ENCODE measurements around the gene BACE2.
"Not testable (repeated sequence)": the region's sequence is repeated elsewhere in the genome, so short reads cannot be mapped to it uniquely, and the experiment has no call there.

BACE2 gene

DNA sequence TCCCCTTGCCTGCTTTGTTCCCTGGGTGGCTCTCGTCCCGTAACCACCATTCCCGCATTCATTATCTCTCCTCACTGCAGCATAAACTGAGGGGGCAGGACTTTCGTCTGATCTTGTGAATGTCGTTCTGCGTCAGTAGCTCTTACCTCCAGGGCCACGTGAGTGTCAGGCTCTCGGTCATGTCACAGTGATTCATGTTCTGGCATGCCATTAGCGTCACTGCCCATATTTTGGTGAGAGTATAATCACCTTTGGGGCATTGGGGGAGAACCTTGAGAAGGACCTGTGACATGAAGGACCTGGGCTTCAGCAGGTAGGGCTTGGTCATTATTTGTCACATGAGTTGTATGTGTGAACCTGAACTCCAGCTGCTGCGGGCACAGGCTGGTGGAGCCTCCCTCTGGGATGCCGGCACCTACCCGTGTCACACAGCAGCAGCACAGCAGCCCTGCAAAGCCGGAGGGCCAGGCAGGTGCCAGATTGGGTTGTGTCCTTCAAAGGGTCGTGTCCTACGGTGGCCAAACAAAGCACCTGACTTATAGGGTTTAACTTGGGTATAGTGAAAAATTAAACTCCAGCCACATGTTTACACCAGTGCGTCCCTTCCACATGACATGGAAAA lies 68.5 kb downstream of the BACE2 start:
- Histone ChIP-seq H3K27ac (ENCODE audit: low read depth, low read length, severe bottlenecking) (no peak overlapping the region), H3K36me3 (ENCODE audit: control insufficient read depth, insufficient read depth, low read length) (no peaks in the 10 kb centered on the region), H3K4me1 (ENCODE audit: control insufficient read depth, insufficient read depth, low read length, poor library complexity, severe bottlenecking) (no peaks in the 10 kb centered on the region), H3K4me3 (ENCODE audit: extremely low read depth, insufficient read depth, low read length, poor library complexity, severe bottlenecking) (no peak overlapping the region), H3K9me3 (ENCODE audit: control insufficient read depth, low read length) (no peaks in the 10 kb centered on the region)
- WGBS, 2 experiments (ENCODE audit: insufficient coverage in 2 of 2): 88 to 93% methylated on average over 4 to 12 of the region's 16 CpGs

DNA sequence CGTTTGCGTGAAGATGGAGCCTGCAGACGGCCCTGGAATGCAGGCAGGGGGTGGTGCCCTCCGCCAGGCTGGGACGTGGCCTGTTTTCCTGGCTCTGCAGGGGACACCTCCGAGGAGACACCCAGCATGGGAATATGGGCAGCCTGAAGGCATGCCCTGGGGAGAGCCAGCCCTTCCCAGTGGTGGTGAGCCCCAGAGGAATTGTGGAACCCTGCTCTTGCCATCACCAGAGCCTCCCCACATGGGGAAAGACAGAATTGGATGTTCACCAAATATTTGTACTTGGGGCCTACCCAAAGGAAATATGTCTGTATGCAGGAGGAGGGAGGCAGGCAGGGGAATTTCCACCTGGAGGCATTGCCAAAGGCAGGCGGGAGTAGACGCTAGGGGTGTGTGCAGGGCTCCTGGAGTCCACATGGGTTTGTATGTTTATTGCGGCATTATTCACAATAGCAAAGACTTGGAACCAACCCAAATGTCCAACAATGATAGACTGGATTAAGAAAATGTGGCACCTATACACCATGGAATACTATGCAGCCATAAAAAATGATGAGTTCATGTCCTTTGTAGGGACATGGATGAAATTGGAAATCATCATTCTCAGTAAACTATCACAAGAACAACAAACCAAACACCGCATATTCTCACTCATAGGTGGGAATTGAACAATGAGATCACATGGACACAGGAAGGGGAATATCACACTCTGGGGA lies 70.3 kb downstream of the BACE2 start:
- H3K4me3 ChIP-seq (ENCODE audit: extremely low read depth, insufficient read depth, low read length, poor library complexity, severe bottlenecking); H3K36me3 ChIP-seq (ENCODE audit: control insufficient read depth, insufficient read depth, low read length); H3K9me3 ChIP-seq (ENCODE audit: control insufficient read depth, low read length); H3K27ac ChIP-seq (ENCODE audit: low read depth, low read length, severe bottlenecking); H3K4me1 ChIP-seq (ENCODE audit: control insufficient read depth, insufficient read depth, low read length, poor library complexity, severe bottlenecking): not testable (repeated sequence)
- 88 to 100% methylated on average over 4 to 5 of the region's 10 CpGs for WGBS, 2 experiments (ENCODE audit: insufficient coverage in 2 of 2)

DNA sequence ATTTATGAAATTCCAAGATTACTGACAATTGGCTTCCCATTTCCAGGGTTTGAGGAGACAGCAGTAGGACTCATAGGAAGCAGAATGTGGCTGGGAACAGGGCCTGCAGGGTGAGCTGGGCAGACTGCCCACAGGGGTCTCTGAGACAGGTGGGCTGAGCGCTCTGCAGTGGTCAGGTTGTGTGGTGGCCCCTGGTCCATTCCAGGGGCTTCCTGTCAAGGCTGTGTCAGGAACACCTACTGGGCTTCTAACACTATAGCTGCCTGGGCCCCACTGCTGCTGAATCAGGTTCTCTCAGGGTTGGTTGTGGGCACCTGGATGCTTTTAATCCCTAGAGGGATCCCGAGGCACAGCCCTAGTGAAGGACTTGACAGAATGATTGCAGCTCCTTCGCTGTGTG lies 72.1 kb downstream of the BACE2 start:
- Histone ChIP-seq H3K27ac (ENCODE audit: low read depth, low read length, severe bottlenecking) (no peak overlapping the region), H3K36me3 (ENCODE audit: control insufficient read depth, insufficient read depth, low read length) (no peaks in the 10 kb centered on the region), H3K9me3 (ENCODE audit: control insufficient read depth, low read length) (no peaks in the 10 kb centered on the region), H3K4me1 (ENCODE audit: control insufficient read depth, insufficient read depth, low read length, poor library complexity, severe bottlenecking) (no peaks in the 10 kb centered on the region), H3K4me3 (ENCODE audit: extremely low read depth, insufficient read depth, low read length, poor library complexity, severe bottlenecking) (no peak overlapping the region)
- WGBS, 2 experiments (ENCODE audit: insufficient coverage in 2 of 2): 81 to 90% methylated on average over 3 of the region's 3 CpGs

DNA sequence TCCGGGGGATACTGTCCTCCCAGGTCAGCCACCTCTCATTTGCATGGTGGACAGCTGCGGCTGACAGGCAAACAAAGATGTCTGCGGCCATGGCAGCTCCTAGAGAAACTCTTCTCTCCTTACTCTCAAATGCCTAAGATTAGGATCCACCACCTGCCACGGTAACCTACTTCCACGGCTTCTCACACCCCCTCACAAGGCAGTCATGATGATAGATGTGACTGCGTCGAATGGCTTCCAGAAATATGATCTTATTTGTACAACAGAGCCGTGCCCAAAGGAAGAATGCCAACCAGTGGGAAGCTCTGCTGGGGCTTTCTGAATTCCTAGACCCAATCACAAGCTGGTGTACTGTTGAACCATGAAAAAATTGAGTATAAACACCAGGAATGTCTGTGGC lies 73.4 kb downstream of the BACE2 start:
- Histone ChIP-seq H3K27ac (ENCODE audit: low read depth, low read length, severe bottlenecking) (no peak overlapping the region), H3K9me3 (ENCODE audit: control insufficient read depth, low read length) (no peaks in the 10 kb centered on the region), H3K4me1 (ENCODE audit: control insufficient read depth, insufficient read depth, low read length, poor library complexity, severe bottlenecking) (no peaks in the 10 kb centered on the region), H3K4me3 (ENCODE audit: extremely low read depth, insufficient read depth, low read length, poor library complexity, severe bottlenecking) (no peak overlapping the region), H3K36me3 (ENCODE audit: control insufficient read depth, insufficient read depth, low read length) (no peaks in the 10 kb centered on the region)
- whole genome bisulfite sequencing, 2 experiments (ENCODE audit: insufficient coverage in 2 of 2): 89 to 94% methylated on average over 3 to 8 of the region's 8 CpGs

DNA sequence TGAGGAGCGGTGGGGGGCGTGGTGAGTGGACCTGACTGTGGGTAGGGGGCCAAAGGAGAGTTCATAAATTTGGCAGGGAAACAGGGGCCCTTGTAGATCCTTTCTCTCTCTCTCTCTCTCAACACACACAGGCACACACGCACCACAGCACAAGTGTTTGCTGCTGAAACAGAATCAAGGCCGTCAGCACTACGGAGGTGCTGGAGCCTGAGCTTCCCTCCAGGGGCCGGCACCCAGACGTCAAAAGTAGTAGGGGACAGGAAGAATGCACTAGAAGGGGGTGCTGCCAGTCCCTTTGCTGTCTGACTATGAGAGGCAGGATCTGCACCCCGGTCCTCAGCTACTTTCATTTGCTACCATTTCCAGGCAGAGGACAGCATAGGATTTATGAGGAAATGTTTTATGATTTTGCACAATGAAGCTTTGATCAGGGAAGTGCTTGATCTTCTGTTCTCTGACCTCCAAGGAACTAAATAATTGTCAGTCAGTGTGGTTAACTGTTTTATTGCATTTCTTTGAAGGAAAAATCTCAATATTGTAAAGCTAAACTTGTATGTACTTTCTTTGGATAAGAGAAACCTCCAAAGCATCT lies 74.4 kb downstream of the BACE2 start:
- Histone ChIP-seq H3K27ac (ENCODE audit: low read depth, low read length, severe bottlenecking) (no peak overlapping the region), H3K36me3 (ENCODE audit: control insufficient read depth, insufficient read depth, low read length) (no peaks in the 10 kb centered on the region), H3K4me1 (ENCODE audit: control insufficient read depth, insufficient read depth, low read length, poor library complexity, severe bottlenecking) (no peaks in the 10 kb centered on the region), H3K4me3 (ENCODE audit: extremely low read depth, insufficient read depth, low read length, poor library complexity, severe bottlenecking) (no peak overlapping the region), H3K9me3 (ENCODE audit: control insufficient read depth, low read length) (no peaks in the 10 kb centered on the region)
- WGBS, 2 experiments (ENCODE audit: insufficient coverage in 2 of 2): 58 to 76% methylated on average over 4 to 5 of the region's 8 CpGs

DNA sequence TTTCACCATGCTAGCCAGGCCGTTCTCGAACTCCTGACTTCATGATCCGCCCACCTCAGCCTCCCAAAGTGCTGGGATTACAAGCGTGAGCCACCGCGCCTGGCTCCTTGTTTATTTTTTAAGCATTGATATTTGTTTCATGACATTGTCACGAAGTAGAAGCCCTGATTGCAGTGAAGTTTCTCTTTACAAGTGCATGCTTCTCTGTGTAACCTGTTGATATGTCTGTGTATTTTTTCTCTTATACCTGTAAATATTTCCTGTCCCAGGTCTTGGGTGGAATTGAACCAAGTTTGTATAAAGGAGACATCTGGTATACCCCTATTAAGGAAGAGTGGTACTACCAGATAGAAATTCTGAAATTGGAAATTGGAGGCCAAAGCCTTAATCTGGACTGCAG lies 75.1 kb downstream of the BACE2 start:
- no peak overlapping the region for H3K4me3 ChIP-seq (ENCODE audit: extremely low read depth, insufficient read depth, low read length, poor library complexity, severe bottlenecking)
- H3K9me3 ChIP-seq (ENCODE audit: control insufficient read depth, low read length): no peaks in the 10 kb centered on the region
- WGBS, 2 experiments (ENCODE audit: insufficient coverage in 2 of 2): 100% methylated on average over 3 of the region's 7 CpGs; no CpG with 5 or more reads in 1 of the 2 experiments
- H3K36me3 ChIP-seq (ENCODE audit: control insufficient read depth, insufficient read depth, low read length): no peaks in the 10 kb centered on the region
- no peaks in the 10 kb centered on the region for H3K4me1 ChIP-seq (ENCODE audit: control insufficient read depth, insufficient read depth, low read length, poor library complexity, severe bottlenecking)
- H3K27ac ChIP-seq (ENCODE audit: low read depth, low read length, severe bottlenecking): no peak overlapping the region

DNA sequence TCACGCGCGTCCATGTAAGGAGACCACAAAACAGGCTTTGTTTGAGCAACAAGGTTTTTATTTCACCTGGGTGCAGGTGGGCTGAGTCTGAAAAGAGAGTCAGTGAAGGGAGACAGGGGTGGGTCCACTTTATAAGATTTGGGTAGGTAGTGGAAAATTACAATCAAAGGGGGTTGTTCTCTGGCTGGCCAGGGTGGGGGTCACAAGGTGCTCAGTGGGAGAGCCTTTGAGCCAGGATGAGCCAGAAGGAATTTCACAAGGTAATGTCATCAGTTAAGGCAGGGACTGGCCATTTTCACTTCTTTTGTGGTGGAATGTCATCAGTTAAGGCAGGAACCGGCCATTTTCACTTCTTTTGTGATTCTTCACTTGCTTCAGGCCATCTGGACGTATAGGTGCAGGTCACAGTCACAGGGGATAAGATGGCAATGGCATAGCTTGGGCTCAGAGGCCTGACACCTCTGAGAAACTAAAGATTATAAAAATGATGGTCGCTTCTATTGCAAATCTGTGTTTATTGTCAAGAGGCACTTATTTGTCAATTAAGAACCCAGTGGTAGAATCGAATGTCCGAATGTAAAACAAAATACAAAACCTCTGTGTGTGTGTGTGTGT lies 76.4 kb downstream of the BACE2 start:
- not testable (repeated sequence) for H3K36me3 ChIP-seq (ENCODE audit: control insufficient read depth, insufficient read depth, low read length); H3K4me1 ChIP-seq (ENCODE audit: control insufficient read depth, insufficient read depth, low read length, poor library complexity, severe bottlenecking); H3K27ac ChIP-seq (ENCODE audit: low read depth, low read length, severe bottlenecking); H3K9me3 ChIP-seq (ENCODE audit: control insufficient read depth, low read length); H3K4me3 ChIP-seq (ENCODE audit: extremely low read depth, insufficient read depth, low read length, poor library complexity, severe bottlenecking)
- 82 to 84% methylated on average over 7 of the region's 8 CpGs for WGBS, 2 experiments (ENCODE audit: insufficient coverage in 2 of 2)

DNA sequence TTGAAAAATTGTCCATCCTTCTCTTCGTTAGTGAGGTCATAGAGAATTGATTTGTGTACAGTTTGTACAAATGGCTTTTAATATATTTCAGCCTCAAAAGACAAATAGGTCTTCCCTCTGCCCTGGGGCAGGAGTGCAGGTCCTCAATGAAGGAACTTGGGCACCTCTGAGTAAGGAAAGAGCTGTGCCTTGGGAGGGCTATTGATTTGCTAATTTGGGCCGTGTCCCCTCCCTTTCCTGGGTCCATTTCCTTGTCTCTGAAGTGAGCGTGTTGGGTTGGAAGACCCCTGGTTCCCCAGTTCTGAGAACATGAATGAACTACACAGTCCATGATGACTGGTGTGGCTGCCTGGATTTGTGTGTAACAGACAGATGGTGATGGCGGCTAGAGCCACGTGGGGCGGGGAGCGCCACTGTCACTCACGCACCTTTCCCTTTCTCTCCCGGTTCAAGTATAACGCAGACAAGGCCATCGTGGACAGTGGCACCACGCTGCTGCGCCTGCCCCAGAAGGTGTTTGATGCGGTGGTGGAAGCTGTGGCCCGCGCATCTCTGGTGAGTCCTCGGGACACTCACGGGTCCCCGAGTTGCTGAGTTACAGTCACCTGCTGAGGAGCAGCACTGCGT lies 77.7 kb downstream of the BACE2 start:
- no peaks in the 10 kb centered on the region for H3K36me3 ChIP-seq (ENCODE audit: control insufficient read depth, insufficient read depth, low read length)
- 95% methylated on average over 16 to 17 of the region's 20 CpGs for WGBS, 2 experiments (ENCODE audit: insufficient coverage in 2 of 2)

DNA sequence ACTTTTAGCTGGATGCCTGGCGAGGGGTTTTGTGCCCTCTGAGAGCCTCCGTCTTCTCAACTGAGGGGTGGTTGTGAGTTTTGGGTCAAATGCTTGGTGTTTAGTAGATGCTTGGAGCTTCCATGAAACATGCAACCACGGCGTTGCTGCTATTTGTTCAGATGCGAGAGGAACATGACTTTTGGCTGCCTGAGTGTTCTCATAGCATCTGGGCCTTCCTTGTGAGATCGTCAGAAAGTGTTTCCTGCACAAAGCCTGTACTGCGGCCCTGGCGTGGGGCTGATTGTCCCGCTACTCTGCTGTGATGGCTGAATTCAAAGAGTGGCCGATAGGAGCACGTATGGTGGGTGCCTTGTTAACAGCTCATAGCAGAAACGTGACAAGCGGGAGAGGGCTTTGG lies 78.8 kb downstream of the BACE2 start:
- Histone ChIP-seq H3K27ac (ENCODE audit: low read depth, low read length, severe bottlenecking) (no peak overlapping the region), H3K4me3 (ENCODE audit: extremely low read depth, insufficient read depth, low read length, poor library complexity, severe bottlenecking) (no peak overlapping the region), H3K4me1 (ENCODE audit: control insufficient read depth, insufficient read depth, low read length, poor library complexity, severe bottlenecking) (peaks cover under 1% of the 10 kb centered on the region), H3K36me3 (ENCODE audit: control insufficient read depth, insufficient read depth, low read length) (no peaks in the 10 kb centered on the region), H3K9me3 (ENCODE audit: control insufficient read depth, low read length) (no peaks in the 10 kb centered on the region)
- WGBS, 2 experiments (ENCODE audit: insufficient coverage in 2 of 2): 96 to 98% methylated on average over 12 to 13 of the region's 13 CpGs

More for the DNA sequence above, 77.7 kb downstream of the BACE2 start:
- no peaks in the 10 kb centered on the region for H3K4me1 ChIP-seq (ENCODE audit: control insufficient read depth, insufficient read depth, low read length, poor library complexity, severe bottlenecking)
- H3K4me3 ChIP-seq (ENCODE audit: extremely low read depth, insufficient read depth, low read length, poor library complexity, severe bottlenecking): no peak overlapping the region
- no peaks in the 10 kb centered on the region for H3K9me3 ChIP-seq (ENCODE audit: control insufficient read depth, low read length)
- H3K27ac ChIP-seq (ENCODE audit: low read depth, low read length, severe bottlenecking): no peak overlapping the region

DNA sequence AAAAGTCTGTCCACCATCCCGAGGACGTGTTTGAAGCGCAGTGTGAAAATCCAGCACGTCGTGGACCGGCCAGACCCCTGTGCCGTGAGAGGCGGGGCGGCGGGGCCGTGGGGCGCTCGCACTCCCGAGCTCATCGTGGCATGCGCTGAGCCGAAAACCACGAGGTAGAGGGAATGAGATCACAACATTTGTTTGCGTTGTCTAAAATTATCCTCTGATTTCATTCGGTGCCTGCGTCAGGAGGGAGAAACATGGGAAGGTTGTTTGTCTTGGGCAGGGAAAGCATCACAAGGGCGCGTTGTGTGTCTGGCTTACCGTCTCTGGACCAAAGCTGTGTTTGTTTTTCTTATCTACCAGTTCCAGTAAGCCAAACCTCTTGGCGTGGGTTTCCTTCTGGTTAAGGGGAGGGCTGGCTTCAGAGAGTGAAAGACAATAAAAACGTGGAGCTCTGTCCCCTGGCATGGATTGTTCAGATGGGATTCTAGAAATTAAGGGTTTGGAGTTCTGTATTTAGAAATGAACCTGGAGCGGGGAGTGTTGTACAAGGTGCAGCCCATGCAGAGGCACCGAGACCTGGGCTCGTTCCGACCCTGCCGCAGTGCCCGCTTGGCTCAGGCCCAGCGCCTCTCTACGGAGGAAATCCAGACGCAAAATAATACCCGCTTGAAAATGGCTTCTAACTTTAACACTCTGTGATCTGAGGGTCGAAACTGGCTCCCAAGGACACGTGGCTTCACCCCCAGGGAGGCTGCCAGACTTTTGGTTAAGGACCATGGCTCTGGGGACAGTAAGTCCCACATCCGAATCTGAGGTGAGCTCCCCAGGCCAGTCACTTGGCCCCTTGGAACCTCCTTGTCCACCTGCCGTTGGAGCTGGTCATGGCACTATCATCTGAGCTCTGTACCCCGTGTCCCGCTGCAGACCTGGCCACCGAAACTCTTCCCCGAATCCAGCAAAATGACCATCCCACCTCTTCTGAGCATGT lies 79.9 kb downstream of the BACE2 start:
- Histone ChIP-seq H3K36me3 (ENCODE audit: control insufficient read depth, insufficient read depth, low read length) (no peaks in the 10 kb centered on the region), H3K4me3 (ENCODE audit: extremely low read depth, insufficient read depth, low read length, poor library complexity, severe bottlenecking) (no peak overlapping the region), H3K27ac (ENCODE audit: low read depth, low read length, severe bottlenecking) (no peak overlapping the region), H3K9me3 (ENCODE audit: control insufficient read depth, low read length) (no peaks in the 10 kb centered on the region), H3K4me1 (ENCODE audit: control insufficient read depth, insufficient read depth, low read length, poor library complexity, severe bottlenecking) (peaks cover 6% of the 10 kb centered on the region)
- WGBS, 2 experiments (ENCODE audit: insufficient coverage in 2 of 2): 92 to 93% methylated on average over 36 to 42 of the region's 44 CpGs
